AG09309 (cell line): Measurements from ENCODE around the gene CHRNB1.

ENCODE experiments used
- DNase-seq: peaks from one replicate; pipeline ENCODE4 v3.0.0-alpha.2; 2010; ENCODE audit warnings: low read depth
- H3K4me3 ChIP-seq: 2 replicates; pipeline ENCODE4 v1.5.1; 2011; ENCODE audit warnings: mild to moderate bottlenecking, low read depth, low read length, moderate library complexity; ENCODE audit not compliant: control insufficient read depth
- CTCF ChIP-seq: IDR thresholded peaks from 2 replicates; pipeline ENCODE4 v1.5.1; 2011; ENCODE audit warnings: mild to moderate bottlenecking, low read depth, low read length, inconsistent platforms; ENCODE audit not compliant: insufficient read depth, control insufficient read depth; ENCODE audit errors: missing control alignments

Gene CHRNB1

GRCh38 chr17:7484067-7484918 is 39.4 kb downstream of the CHRNB1 start, which contains the start of gene POLR2A:
Gene POLR2A, plus strand, starts transcription at chr17:7484366.
- DNase-seq, result peak; percentile 95
- H3K4me3 ChIP-seq, result peak within 1 kb of the TSS; percentile 92
- TF ChIP-seq CTCF, result no peak

- peak overlapping the region; percentile 57 for H3K4me3 ChIP-seq
- TF ChIP-seq CTCF, result peak; percentile 28
- no peak for DNase-seq
These were observed 40.1 kb downstream of the CHRNB1 start for GRCh38 chr17:7484919-7485377.

- H3K4me3 ChIP-seq, result peak overlapping the region; percentile 57
- DNase-seq, result no peak
- TF ChIP-seq CTCF, result no peak
These were observed 41.3 kb downstream of the CHRNB1 start for GRCh38 chr17:7486181-7486580.

- no peak for TF ChIP-seq CTCF
- no peak for DNase-seq
- H3K4me3 ChIP-seq, result no peak overlapping the region
These were observed 45.3 kb downstream of the CHRNB1 start for GRCh38 chr17:7490144-7490543.

GRCh38 chr17:7491583-7491982 is 46.7 kb downstream of the CHRNB1 start:
- no peak for DNase-seq
- H3K4me3 ChIP-seq, result no peak overlapping the region
- no peak for TF ChIP-seq CTCF

- DNase-seq, result no peak
- H3K4me3 ChIP-seq, result no peak overlapping the region
- TF ChIP-seq CTCF, result no peak
These were observed 49.1 kb downstream of the CHRNB1 start for GRCh38 chr17:7493941-7494340.
